Superior temporal gyrus (tissue), 1 donor: Measurements from ENCODE around the gene RCAN1.
"Not testable (repeated sequence)": the region's sequence is repeated elsewhere in the genome, so short reads cannot be mapped to it uniquely, and the experiment has no call there.

Experiments used
- DNase-seq: peaks from one replicate; pipeline ENCODE4 v3.0.0-alpha.2; 2016; ENCODE audit errors: extremely low spot score

Gene RCAN1

GRCh38 chr21:34621434-34622350 lies 6.8 kb upstream of the RCAN1 start:
- DNase-seq: no peak

DNA sequence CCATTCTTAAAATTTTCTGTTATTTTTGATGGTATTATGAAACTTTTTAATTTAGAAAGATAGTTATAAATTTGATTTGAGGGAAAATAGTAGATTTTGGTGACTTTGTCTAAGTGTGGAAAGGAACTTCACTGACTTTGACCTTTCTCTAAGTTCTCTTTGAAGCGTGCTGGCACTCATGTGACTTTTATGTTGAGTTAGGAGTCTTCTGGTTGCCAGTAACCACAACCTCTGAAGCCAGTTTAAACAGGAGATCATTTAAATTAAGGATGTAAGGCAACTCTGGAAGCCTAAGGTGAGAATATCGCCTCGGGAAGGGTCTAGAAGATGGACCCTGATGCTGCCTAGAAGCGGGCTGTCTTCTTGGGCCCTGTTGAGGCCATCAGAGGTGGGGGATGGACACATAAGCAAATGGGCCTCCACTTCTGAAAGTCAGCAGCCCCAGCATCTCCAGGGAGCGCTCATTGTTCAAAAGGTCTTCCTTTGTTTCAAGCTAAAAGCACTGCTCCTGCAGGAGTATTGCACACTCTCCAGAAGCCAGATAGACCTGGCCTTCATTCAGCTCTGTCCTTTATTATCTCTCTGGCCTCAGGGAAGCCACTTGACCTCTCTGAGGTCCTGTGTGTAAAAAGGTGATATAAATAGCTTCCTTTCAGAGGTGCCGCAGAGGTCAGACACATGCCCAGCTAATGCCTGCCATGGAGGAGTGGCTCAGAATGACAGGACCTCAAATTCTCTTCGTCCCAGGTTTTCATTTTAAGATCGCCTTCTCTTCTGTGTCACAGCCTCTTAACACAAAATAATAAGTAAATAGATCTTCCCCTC lies 5.1 kb upstream of the RCAN1 start:
- no peak for DNase-seq

DNA sequence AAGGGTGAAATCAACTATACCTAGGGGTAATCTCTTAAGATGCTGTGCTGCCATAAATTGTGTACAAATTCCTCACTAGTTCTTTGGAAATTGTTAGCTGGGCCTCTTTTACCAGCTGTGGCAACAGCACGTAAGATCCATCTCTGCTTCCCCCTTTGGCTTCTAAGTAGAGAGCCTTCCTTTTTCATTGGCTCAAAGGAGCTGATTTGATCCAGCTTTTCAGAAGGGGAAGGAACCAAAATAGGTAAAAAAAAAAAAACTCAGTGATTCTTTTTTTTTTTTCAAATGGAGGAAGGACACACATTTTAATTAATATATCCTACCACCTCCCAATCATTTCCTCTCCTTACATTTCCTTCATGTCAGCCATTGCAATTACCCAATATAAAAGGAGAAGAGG lies 4.0 kb upstream of the RCAN1 start:
- no peak for DNase-seq

DNA sequence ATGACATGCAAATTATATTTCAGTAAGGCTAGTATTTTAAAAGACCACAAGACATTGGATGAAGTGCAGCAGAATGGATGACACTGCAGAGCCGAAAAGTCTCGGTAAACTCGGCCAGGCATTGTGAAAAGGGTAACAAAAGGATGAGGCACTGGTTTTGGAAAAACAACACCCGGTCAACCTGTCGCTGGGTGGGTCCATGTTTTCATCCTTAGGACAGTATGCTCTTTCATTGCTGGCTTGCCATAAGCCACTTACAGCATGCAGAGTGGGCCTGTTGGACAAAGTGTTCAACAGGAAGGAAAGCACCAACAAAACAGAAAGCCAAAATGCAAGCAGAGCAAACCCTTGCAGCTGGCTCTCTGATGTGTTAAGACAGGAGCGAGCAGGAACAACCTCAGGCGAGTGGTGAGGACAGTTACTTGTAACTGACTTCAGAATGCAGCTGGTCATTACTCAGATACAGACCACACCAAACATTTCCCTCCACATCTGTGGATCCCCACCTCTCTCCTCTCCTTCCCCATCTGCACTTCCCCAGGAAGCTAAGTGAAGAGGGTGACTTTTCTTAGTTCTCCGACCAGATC lies 2.9 kb upstream of the RCAN1 start:
- DNase-seq: no peak

DNA sequence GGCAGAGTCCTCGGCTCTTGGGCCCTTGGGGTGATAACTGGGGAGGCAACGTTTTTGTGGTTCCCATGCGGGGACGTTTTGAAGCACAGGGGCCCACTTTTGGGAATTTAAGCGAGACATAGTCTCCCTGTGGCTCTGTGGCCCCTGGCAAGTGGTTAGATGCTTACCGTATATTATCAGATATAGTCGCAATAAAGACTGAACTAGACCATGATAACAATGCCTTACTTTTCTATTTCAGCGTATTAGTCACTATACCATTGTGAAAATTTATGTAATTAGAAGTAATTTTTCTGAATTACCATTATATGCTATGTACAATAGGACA lies 538 bp upstream of the RCAN1 start:
- DNase-seq: no peak

- peak; percentile 73 for DNase-seq
Measured at GRCh38 chr21:34613679-34614627, 960 bp downstream of the RCAN1 start.

DNA sequence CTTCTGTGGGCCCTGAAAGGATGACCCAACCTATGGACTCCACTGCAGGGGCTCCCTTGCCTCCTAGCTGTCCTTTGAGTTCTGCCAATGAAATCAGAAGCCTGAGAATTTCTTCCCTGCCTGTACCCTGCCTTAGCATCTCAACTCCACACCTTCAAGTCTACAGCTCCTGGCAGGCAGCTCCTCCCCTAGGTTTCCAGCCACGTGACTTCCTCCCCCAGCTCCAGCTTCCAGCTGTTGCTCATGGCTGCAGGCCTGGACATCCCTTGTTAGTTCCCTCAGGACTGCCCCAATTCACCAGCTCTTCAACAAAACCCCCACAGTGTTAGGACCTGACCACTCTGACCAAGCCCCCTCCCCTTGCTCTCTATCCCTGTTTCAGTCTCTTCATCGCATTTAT lies 2.4 kb downstream of the RCAN1 start:
- no peak for DNase-seq

DNA sequence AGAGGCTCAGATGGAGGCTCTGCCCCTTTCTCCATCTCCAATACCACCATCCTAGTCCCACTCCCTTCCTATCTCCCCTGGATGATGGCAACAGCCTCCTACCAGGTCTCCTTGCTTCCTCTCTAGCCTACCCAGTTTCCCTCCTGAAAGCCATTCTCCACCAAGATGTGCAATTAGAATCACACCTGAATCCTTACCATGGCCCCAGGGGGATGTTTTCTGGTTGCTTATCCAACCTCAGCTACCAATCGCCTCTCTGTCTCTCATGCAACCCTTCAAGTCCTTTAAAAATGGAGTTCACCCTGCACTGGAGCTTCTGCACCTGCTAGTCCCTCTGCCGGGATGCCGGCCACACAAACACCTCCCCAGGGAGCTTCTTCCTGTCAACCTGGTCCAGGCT lies 2.9 kb downstream of the RCAN1 start:
- DNase-seq: no peak

DNA sequence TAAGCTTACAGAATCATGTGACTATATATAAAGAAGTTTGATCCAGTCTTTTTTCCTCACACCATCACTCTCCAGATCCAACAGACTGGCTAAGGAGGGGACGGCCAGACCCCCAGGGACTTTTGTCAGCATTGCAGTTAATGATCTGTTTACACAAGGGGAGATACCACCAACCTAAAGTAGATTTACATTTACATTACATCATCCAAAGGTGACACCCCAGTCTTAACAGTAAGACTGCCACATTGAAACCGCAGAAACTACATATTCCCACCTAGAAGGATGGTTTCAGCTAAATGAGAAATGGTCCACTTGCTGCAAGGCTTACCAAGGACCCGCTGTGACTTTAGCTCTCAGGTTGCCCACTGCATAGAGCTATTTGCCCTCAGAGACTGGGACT lies 3.4 kb downstream of the RCAN1 start:
- DNase-seq: no peak

GRCh38 chr21:34609933-34610549 lies 4.9 kb downstream of the RCAN1 start:
- no peak for DNase-seq

- DNase-seq: peak; percentile 65
Measured at GRCh38 chr21:34609244-34609932, 5.5 kb downstream of the RCAN1 start.

GRCh38 chr21:34607376-34607775 lies 7.5 kb downstream of the RCAN1 start:
- not testable (repeated sequence) for DNase-seq

GRCh38 chr21:34606621-34607020 lies 8.3 kb downstream of the RCAN1 start:
- DNase-seq: no peak

DNA sequence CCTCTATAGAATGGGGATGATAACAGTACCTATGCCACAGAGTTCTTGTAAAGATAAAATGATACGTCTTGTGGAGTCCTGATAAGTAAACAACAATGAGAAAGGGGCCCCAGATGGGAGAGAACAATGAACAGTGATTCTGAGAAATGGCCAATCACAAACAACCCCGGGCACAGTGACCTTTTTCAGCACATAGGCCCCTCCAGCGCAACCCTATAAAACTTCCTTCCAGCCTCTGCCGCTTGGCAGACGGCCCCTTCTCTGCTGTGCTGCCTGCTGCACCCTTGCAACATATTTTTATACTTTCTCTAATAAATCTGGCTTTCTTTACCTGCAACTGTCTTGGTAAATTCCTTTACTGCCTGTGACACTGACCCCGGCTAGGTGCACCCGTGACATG lies 8.9 kb downstream of the RCAN1 start:
- peak; percentile 92 for DNase-seq

GRCh38 chr21:34604956-34605355 lies 10.0 kb downstream of the RCAN1 start:
- DNase-seq: not testable (repeated sequence)

DNA sequence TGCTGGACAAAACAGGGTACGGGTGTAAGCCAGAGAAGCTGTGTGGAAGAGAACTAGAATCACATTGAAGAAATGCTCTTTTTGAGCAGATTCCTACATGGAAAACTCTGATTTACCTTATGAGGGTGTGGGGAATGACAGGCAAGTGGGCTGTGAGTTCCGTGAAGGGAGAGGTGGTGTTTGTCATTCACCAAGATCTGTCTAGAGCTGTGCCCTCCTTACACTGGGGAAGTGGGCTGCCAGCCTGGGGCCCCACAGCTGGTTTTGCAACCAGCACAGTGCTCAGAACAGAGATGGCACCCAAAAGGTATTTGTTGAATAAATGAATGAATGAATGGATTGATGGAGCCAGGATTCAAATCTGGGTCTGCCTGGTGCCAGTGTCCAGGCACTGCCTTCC lies 10.4 kb downstream of the RCAN1 start:
- no peak for DNase-seq

DNA sequence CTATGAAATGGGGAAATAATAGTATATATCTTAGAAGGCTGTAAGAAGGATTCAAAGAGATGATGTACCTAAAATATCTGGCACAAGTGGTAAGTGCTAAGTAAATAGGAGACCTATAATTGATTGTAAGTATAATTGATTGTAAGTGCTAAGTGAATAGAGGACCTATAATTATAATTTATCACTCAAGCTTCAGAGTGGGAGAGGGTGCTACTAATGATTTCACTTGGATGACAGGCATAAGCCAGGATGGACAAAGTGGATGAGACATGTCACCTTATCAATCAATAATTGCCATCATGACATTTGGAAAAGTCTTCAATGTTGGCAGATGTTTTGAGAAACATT lies 11.2 kb downstream of the RCAN1 start:
- DNase-seq: no peak

DNA sequence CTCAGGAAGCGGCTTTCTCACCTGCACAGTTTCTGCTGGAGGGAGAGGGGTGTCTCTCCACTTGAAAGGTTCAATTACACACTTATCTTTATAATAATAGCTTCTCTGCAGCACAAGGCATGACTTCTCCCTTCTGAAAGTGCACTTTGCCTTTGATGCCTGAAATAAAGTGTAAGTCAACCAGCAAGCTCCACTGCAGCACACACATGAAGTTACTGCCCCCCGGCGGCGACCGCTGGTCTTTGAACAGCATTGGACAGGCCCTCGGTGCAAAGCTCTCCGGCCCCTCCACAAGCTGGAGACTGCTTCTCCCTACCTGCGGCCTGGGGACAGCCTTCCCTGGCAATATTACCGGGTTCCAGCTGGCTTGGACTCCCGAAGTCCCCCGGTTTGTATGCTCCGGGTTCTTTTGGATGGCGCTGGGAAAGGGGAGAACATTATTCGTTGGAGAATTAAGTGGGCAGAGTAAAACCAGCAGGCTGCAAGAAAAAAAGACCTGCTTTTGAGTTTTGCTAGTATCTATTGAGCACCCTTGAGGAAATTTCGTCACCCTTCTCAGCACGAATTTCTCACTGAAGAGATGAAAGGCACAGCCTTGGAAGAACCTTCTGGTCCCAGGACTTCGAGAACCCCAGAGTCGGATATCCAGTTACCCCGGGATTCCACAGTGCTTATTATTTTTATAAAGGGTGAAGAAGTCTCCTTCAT lies 11.8 kb downstream of the RCAN1 start:
- peak; percentile 85 for DNase-seq

- peak; percentile 60 for DNase-seq
Measured at GRCh38 chr21:34602061-34602460, 12.9 kb downstream of the RCAN1 start.

DNA sequence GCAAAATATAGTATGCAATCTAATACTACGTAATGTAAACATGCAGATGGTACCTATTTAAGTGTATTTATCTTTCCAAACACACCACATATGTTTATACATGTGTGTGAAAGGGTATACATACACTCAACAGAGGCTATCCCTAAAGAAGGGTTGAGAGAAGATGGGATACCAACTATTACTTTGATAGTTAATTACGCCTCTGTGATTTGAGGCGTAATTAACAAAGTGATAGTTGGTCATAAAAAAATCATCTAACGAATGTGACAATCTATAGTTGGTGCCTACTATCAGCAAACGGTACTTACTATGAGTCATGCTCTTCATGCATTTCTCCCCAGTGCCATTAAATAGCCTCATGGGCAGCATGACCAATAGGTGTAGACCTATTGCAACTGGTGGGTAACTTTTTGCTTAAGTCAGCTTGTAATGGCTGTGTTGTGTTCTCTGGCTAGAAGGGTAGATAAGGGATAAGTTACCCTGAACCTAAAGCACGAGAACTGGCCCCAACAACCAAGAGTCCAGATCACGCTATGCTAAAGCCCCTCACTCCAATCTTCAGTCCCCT lies 15.3 kb downstream of the RCAN1 start:
- DNase-seq: no peak
